ENCODE data around the gene MPND. TPM values are rescaled to one million over a fixed set of nuclear protein-coding genes. Genes with fewer than 3 reads are reported as not detected.
A peak's percentile ranks its signal among the peaks of the same experiment; 100 is the strongest.

Gene MPND
- total RNA-seq, 1 experiment from 2014 or later: 37.0 TPM

DNA sequence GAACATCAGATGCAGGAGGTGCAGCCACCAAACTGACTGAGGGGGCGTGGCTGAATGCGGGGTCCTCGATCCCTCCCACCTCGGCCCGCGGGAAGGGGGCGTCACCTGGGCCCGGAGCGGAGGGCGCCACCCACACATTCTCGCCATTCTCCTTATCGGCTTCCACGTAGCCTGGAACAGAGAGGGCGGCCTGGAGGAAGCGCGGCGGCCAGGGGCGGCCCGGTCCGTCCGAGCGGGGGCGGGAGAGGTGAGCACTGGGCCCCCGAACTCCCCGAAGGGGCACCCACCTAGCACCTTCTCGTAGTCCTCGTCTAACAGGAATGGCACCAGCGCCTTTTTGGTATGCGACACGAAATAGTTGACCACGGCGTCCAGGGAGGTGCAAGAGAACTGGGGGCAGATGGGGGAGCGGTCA is 16.5 kb upstream of the MPND start:
- no peak overlapping the region for H2AFZ ChIP-seq (ENCODE audit: low read length)
- Mint-ChIP-seq H3K4me3 (peak overlapping the region; percentile 57 to 87), H3K27me3 (ENCODE audit: low read depth) (peaks cover 2% of the 10 kb centered on the region; the same call in 1 of the 2 replicates)

More for the DNA sequence above, 16.5 kb upstream of the MPND start:
- Histone ChIP-seq H3K4me1 (ENCODE audit: insufficient read depth, low read length) (peaks cover 2% of the 10 kb centered on the region; the same call in 1 of the 2 replicates), H3K79me2 (ENCODE audit: insufficient read depth, low read length) (no peaks in the 10 kb centered on the region), H2BK20ac (ENCODE audit: low read depth, low read length, poor library complexity, severe bottlenecking) (no peak overlapping the region), H3K23ac (ENCODE audit: insufficient read length, low read depth, low read length) (no peak overlapping the region), H3K14ac (ENCODE audit: insufficient read depth, low read length) (no peak overlapping the region), H4K5ac (ENCODE audit: insufficient read length, low read depth, low read length) (no peak overlapping the region), H2BK12ac (ENCODE audit: insufficient read length, low read depth, low read length) (no peak overlapping the region), H4K91ac (ENCODE audit: insufficient read length, low read depth, low read length) (no peak overlapping the region), H3T11ph (ENCODE audit: low read length) (no peak overlapping the region), H2BK15ac (ENCODE audit: low read depth, low read length) (no peak overlapping the region), H2BK120ac (ENCODE audit: low read depth, low read length, poor library complexity, severe bottlenecking) (no peak overlapping the region), H3K27me3 (ENCODE audit: insufficient read depth, low read length) (no peaks in the 10 kb centered on the region), H4K20me1 (ENCODE audit: control insufficient read depth, insufficient read depth, insufficient read length) (no peaks in the 10 kb centered on the region), H3K9me3 (ENCODE audit: control insufficient read depth, low read depth, low read length) (no peaks in the 10 kb centered on the region), H3K79me1 (ENCODE audit: insufficient read depth, low read depth, low read length, poor library complexity, severe bottlenecking) (no peaks in the 10 kb centered on the region), H3K56ac (ENCODE audit: insufficient read length, low read depth, low read length) (no peak overlapping the region), H3K18ac (ENCODE audit: insufficient read length, low read depth, low read length) (peak overlapping the region; percentile 29), H4K8ac (replicated peaks; ENCODE audit: insufficient read length, low read depth, low read length) (no peak overlapping the region), H3K27ac (ENCODE audit: insufficient read length, low read depth, low read length) (no peak overlapping the region), H3K4ac (ENCODE audit: low read depth, low read length) (no peak overlapping the region), H2BK5ac (ENCODE audit: insufficient read length, low read length) (no peak overlapping the region), H3K23me2 (ENCODE audit: insufficient read length, low read depth, low read length, poor library complexity, severe bottlenecking) (peaks cover 9% of the 10 kb centered on the region), H2AK5ac (ENCODE audit: insufficient read length, low read length) (no peak overlapping the region), H3K9ac (ENCODE audit: extremely low read depth, insufficient read length, low read length) (no peak overlapping the region), H3K4me2 (ENCODE audit: insufficient read depth, insufficient read length, low read length) (peak overlapping the region; percentile 74)
- H3K27ac Mint-ChIP-seq: peak overlapping the region; percentile 44 to 98 (median 71); a peak in 3 of 7 replicates
- peaks cover 10 to 15% of the 10 kb centered on the region in 2 experiments for H3K4me1 Mint-ChIP-seq
- no peaks in the 10 kb centered on the region; a peak in 1 of 5 replicates for H3K9me3 Mint-ChIP-seq
- TF ChIP-seq, protein P1, sequence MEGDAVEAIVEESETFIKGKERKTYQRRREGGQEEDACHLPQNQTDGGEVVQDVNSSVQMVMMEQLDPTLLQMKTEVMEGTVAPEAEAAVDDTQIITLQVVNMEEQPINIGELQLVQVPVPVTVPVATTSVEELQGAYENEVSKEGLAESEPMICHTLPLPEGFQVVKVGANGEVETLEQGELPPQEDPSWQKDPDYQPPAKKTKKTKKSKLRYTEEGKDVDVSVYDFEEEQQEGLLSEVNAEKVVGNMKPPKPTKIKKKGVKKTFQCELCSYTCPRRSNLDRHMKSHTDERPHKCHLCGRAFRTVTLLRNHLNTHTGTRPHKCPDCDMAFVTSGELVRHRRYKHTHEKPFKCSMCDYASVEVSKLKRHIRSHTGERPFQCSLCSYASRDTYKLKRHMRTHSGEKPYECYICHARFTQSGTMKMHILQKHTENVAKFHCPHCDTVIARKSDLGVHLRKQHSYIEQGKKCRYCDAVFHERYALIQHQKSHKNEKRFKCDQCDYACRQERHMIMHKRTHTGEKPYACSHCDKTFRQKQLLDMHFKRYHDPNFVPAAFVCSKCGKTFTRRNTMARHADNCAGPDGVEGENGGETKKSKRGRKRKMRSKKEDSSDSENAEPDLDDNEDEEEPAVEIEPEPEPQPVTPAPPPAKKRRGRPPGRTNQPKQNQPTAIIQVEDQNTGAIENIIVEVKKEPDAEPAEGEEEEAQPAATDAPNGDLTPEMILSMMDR (conservative IDR thresholded peaks at IDR 0.05): no peak
- WGBS (ENCODE audit: extremely low coverage, insufficient read length, low lambda C conversion rate): no CpG with 5 or more reads among the region's 33 CpGs
- DNase-seq: peak; percentile 84
- peaks cover 7 to 28% (median 12%) of the 10 kb centered on the region in 3 experiments for H3K36me3 Mint-ChIP-seq (ENCODE audit: insufficient read depth in 1 of 3, low read depth in 3 of 3)

Data from H9 (cell line).